Keratinocyte (primary cell): Measurements from ENCODE around the gene CCL22. TPM values are rescaled to one million over a fixed set of nuclear protein-coding genes. Genes with fewer than 3 reads are reported as not detected.

Source experiments
- DNase-seq: peaks from one replicate; pipeline ENCODE4 v3.0.0-alpha.2; 2011; ENCODE audit warnings: low read depth, missing footprints, low spot score
- FAIRE-seq: peaks from 2 replicates; lab custom pipeline; 2011; peaks lifted over from hg19 to GRCh38; lab: Jason Lieb, UNC
- H2AFZ ChIP-seq: 2 replicates; pipeline ENCODE4 v1.6.0; 2012; ENCODE audit warnings: low read length, control low read depth, inconsistent platforms; ENCODE audit not compliant: control insufficient read depth
- H3K27ac ChIP-seq: 2 replicates; pipeline ENCODE4 v1.5.1; 2011; ENCODE audit warnings: low read length; ENCODE audit not compliant: control insufficient read depth, insufficient read depth
- H3K27me3 ChIP-seq: 3 replicates; pipeline ENCODE4 v1.6.0; 2011; ENCODE audit warnings: low read length; ENCODE audit not compliant: control insufficient read depth, insufficient read depth; ENCODE audit errors: extremely low read depth
- H3K36me3 ChIP-seq, 2 experiments: 2 replicates in 1 of 2; 3 replicates in 1 of 2; pipeline ENCODE4 v1.5.1; 2011; ENCODE audit warnings: low read length in 2 of 2, mild to moderate bottlenecking in 1 of 2; ENCODE audit not compliant: control insufficient read depth in 2 of 2, insufficient read depth in 2 of 2; ENCODE audit errors: extremely low read depth in 1 of 2
- H3K4me1 ChIP-seq: 3 replicates; pipeline ENCODE4 v1.5.1; 2011; ENCODE audit warnings: low read length; ENCODE audit not compliant: control insufficient read depth, insufficient read depth; ENCODE audit errors: extremely low read depth
- H3K4me2 ChIP-seq: 3 replicates; pipeline ENCODE4 v1.6.0; 2011; ENCODE audit warnings: low read depth, low read length; ENCODE audit not compliant: control insufficient read depth, insufficient read depth; ENCODE audit errors: extremely low read depth
- H3K4me3 ChIP-seq, 3 experiments: fragments of 200-600 bp in 1 of 3; sonication (generic) in 1 of 3; 2 replicates in 2 of 3; 3 replicates in 1 of 3; pipeline ENCODE4 v1.5.1; 2011 to 2016; ENCODE audit warnings: low read length in 3 of 3, mild to moderate bottlenecking in 3 of 3, control low read depth in 2 of 3, inconsistent platforms in 1 of 3, low read depth in 1 of 3, mixed read lengths in 1 of 3, mixed run types in 1 of 3, moderate library complexity in 1 of 3; ENCODE audit not compliant: control insufficient read depth in 2 of 3, insufficient read depth in 2 of 3; ENCODE audit errors: extremely low read depth in 1 of 3
- H3K79me2 ChIP-seq: 2 replicates; pipeline ENCODE4 v1.6.0; 2012; ENCODE audit warnings: low read length; ENCODE audit not compliant: control insufficient read depth, insufficient read depth
- H3K9ac ChIP-seq: 3 replicates; pipeline ENCODE4 v1.6.0; 2011; ENCODE audit warnings: low read length; ENCODE audit not compliant: control insufficient read depth, insufficient read depth; ENCODE audit errors: extremely low read depth
- H3K9me1 ChIP-seq: 3 replicates; pipeline ENCODE4 v1.6.0; 2011; ENCODE audit warnings: low read length; ENCODE audit not compliant: control insufficient read depth, insufficient read depth; ENCODE audit errors: extremely low read depth
- H3K9me3 ChIP-seq: 2 replicates; pipeline ENCODE4 v1.5.1; 2012; ENCODE audit warnings: low read depth, low read length; ENCODE audit not compliant: control insufficient read depth
- H4K20me1 ChIP-seq: 3 replicates; pipeline ENCODE4 v1.6.0; 2011; ENCODE audit warnings: low read length; ENCODE audit not compliant: control insufficient read depth, insufficient read depth; ENCODE audit errors: extremely low read depth
- CTCF ChIP-seq, 3 experiments: IDR thresholded peaks in 1 of 3; conservative IDR thresholded peaks in 1 of 3; optimal IDR thresholded peaks in 1 of 3; 2 replicates in 2 of 3; 3 replicates in 1 of 3; pipeline versions ENCODE3 to v1.5.1; 2011; ENCODE audit warnings: low read length in 3 of 3, mild to moderate bottlenecking in 3 of 3, moderate library complexity in 2 of 3, control low read depth in 1 of 3, inconsistent platforms in 1 of 3; ENCODE audit not compliant: insufficient read depth in 2 of 3; ENCODE audit errors: extremely low read depth in 1 of 3
- EZH2 ChIP-seq: IDR thresholded peaks from one replicate; pipeline ENCODE4 v1.6.1; 2012; ENCODE audit warnings: inconsistent platforms, mild to moderate bottlenecking, low read length, moderate library complexity
- dilution Hi-C: fragments of 300-500 bp; cut with MboI; formaldehyde crosslinking; loops from one replicate; pipeline ENCODE4 v1.7.0; 2020; ENCODE audit warnings: low sequenced_read_pairs; ENCODE audit not compliant: extremely low pct_ligation_motif_present
- polyA plus RNA-seq, 5 experiments: library from polyadenylated mRNA; depleted of rRNA in 3 of 5; stranded (reverse) in 3 of 5; stranded (forward) in 1 of 5; unstranded in 1 of 5; fragments of >200 nt; gene quantifications; 1 replicate in 1 of 5; 2 replicates in 3 of 5; 3 replicates in 1 of 5; pipeline versions ENCODE4 v1.2.1 to v1.2.3, GENCODE V29; 2011 to 2012; ENCODE audit warnings: missing spikeins in 2 of 5, low read depth in 1 of 5, low replicate concordance in 1 of 5

The CCL22 gene
- polyA plus RNA-seq, 1 donor (not counting 4 experiments of a cell fraction or from before 2014, with no cell fraction given), result not detected

DNA sequence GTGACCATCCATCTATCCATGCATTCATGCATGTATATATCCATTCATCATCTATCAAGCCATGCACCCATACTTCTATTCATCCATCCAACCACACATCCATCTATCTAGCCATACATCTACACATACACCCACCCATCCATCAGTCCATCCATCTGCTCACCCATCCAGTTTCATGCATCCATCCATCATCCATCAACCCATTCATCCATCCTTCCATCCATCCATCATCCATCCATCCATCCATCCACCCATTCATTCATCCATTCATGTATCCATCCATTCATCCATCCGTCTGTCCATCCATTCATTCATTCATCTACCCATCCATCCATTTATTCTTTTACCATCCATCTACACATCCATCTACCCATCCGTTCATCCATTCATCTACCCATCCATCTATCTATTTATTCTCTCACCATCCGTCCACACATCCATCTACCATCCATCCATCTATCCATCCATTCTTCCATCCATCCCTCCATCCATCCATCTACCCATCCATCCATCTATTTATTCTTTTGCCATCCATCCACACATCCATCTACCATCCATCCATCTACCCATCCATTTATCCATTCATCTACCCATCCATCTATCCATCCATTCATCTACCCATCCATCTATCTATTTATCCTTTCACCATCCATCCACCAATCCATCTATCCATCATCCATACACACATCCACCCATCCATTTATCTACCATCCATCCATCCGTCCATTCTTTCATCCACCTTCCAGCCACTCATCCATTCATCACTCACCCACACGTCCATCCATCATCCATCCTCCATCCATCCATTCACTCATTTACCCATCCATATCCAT is 49.2 kb downstream of the CCL22 start:
- dilution Hi-C loops, result no loop called here

GRCh38 chr16:57409065-57409464 is 50.5 kb downstream of the CCL22 start:
- FAIRE-seq (no peak), DNase-seq (no peak)
- H3K4me1 ChIP-seq, result peaks cover 11% of the 10 kb centered on the region
- H3K9me3 ChIP-seq, result peaks cover 1% of the 10 kb centered on the region
- no peaks in the 10 kb centered on the region for H3K9me1 ChIP-seq
- TF ChIP-seq EZH2 (no peak), CTCF (optimal IDR thresholded peaks at IDR 0.05 in 1 of 3, IDR thresholded peaks at IDR 0.05 in 1 of 3, conservative IDR thresholded peaks at IDR 0.05 in 1 of 3; ENCODE audit: extremely low read depth in 1 of 3, insufficient read depth in 2 of 3, low read length in 3 of 3) (no peak)
- H3K9ac ChIP-seq, result no peak overlapping the region
- H3K36me3 ChIP-seq, result no peaks in the 10 kb centered on the region
- no peaks in the 10 kb centered on the region for H3K79me2 ChIP-seq
- no peak overlapping the region for H3K4me3 ChIP-seq
- no peak overlapping the region for H2AFZ ChIP-seq
- H3K4me2 ChIP-seq, result no peak overlapping the region
- no peaks in the 10 kb centered on the region for H4K20me1 ChIP-seq
- H3K27me3 ChIP-seq, result peaks cover 29% of the 10 kb centered on the region
- H3K27ac ChIP-seq, result no peak overlapping the region
- dilution Hi-C loops, result no loop called here

More for the DNA sequence above, 49.2 kb downstream of the CCL22 start:
- FAIRE-seq (no peak), DNase-seq (no peak)
- no peak for TF ChIP-seq EZH2
- TF ChIP-seq CTCF (optimal IDR thresholded peaks at IDR 0.05 in 1 of 3, IDR thresholded peaks at IDR 0.05 in 1 of 3, conservative IDR thresholded peaks at IDR 0.05 in 1 of 3; ENCODE audit: extremely low read depth in 1 of 3, insufficient read depth in 2 of 3, low read length in 3 of 3), result no peak
- H3K36me3 ChIP-seq, result no peaks in the 10 kb centered on the region
- H3K79me2 ChIP-seq, result no peaks in the 10 kb centered on the region
- H3K9me1 ChIP-seq, result no peaks in the 10 kb centered on the region
- H2AFZ ChIP-seq, result no peak overlapping the region
- no peak overlapping the region for H3K4me2 ChIP-seq
- H3K27me3 ChIP-seq, result peaks cover 24% of the 10 kb centered on the region
- H3K9ac ChIP-seq, result no peak overlapping the region
- peaks cover 11% of the 10 kb centered on the region for H3K4me1 ChIP-seq
- peaks cover 1% of the 10 kb centered on the region for H3K9me3 ChIP-seq
- H3K27ac ChIP-seq, result no peak overlapping the region
- H4K20me1 ChIP-seq, result no peaks in the 10 kb centered on the region
- H3K4me3 ChIP-seq, result no peak overlapping the region
